Muscle layer of duodenum (tissue), 2 donors: ENCODE results near the gene USP7.
A peak's percentile ranks its signal among the peaks of the same experiment; 100 is the strongest.

ENCODE experiments used
- H3K27ac ChIP-seq: one replicate; pipeline ENCODE4 v1.7.0; 2013; ENCODE audit warnings: mild to moderate bottlenecking, low read length
- H3K27me3 ChIP-seq: one replicate; pipeline ENCODE4 v1.7.0; 2013; ENCODE audit warnings: low read depth, mild to moderate bottlenecking, control low read depth, low read length
- H3K36me3 ChIP-seq, 2 donors: one replicate each; pipeline ENCODE4 v1.7.0; 2013; ENCODE audit warnings: low read length in 2 of 2, control low read depth in 1 of 2, mild to moderate bottlenecking in 1 of 2; ENCODE audit not compliant: insufficient read depth in 2 of 2, control insufficient read depth in 1 of 2
- H3K4me1 ChIP-seq, 2 donors: one replicate each; pipeline ENCODE4 v1.7.0; 2013; ENCODE audit warnings: low read length in 2 of 2, mild to moderate bottlenecking in 2 of 2, control low read depth in 1 of 2, moderate library complexity in 1 of 2; ENCODE audit not compliant: insufficient read depth in 2 of 2, control insufficient read depth in 1 of 2
- H3K4me3 ChIP-seq, 2 donors: one replicate each; pipeline ENCODE4 v1.7.0; 2013; ENCODE audit warnings: low read length in 2 of 2, low read depth in 1 of 2, mild to moderate bottlenecking in 1 of 2
- H3K9me3 ChIP-seq, 2 donors: one replicate each; pipeline ENCODE4 v1.7.0; 2013; ENCODE audit warnings: low read length in 2 of 2, control low read depth in 1 of 2, mild to moderate bottlenecking in 1 of 2; ENCODE audit not compliant: control insufficient read depth in 1 of 2
- donor health status: healthy.

The USP7 gene

DNA sequence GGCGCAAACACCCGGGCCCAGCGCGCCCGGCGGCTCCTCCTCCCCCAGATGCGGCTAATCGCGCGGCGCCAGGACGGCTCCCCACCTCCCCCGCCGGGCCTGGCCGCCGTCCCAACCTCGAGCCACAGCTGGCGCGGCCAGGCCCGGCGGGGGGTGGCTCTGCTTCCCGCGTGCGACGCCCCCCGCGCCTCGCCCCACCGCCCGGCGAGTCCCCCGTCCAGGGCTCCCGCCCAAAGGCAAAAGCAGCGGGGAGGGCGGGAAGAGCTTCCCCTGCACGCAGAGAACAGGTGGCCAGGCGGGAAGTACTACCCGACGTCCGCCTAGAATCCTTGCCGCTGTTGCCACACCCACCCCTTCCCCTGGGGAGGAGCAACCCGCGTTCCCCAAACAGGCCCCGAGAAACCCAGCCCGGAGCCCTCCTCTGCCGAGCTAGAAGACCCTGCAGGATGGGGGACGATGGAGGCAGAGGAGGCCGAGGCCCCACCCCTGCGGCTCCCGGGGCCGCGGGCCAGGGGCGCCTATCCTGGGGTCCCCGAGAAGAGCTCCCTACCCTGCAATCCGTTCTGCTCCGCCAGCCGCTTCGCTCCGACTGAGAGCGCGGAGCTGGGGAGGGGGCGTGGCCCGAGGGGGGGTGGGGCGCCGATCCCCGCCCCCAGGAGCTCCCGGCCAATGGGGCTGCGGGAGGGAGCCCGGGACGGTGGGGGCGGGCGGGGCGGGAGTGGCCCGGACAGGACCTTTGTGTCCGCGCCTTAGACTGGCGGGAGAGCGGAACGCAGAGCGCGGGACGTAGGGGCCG is 95.1 kb downstream of the USP7 start, which contains the start of gene CARHSP1:
CARHSP1 (minus strand) TSS at position 591 of the 796 bp plus-strand sequence. CDS start 9,678 bp downstream, outside the sequence.
- Histone ChIP-seq H3K27ac (peak within 1 kb of the TSS; percentile 85), H3K4me1 (peaks cover 0 to 40% of the 10 kb centered on the region in 2 donors), H3K9me3 (no peaks in the 10 kb centered on the region), H3K27me3 (no peaks in the 10 kb centered on the region), H3K4me3 (peak within 1 kb of the TSS; percentile 87 to 89), H3K36me3 (no peaks in the 10 kb centered on the region)

DNA sequence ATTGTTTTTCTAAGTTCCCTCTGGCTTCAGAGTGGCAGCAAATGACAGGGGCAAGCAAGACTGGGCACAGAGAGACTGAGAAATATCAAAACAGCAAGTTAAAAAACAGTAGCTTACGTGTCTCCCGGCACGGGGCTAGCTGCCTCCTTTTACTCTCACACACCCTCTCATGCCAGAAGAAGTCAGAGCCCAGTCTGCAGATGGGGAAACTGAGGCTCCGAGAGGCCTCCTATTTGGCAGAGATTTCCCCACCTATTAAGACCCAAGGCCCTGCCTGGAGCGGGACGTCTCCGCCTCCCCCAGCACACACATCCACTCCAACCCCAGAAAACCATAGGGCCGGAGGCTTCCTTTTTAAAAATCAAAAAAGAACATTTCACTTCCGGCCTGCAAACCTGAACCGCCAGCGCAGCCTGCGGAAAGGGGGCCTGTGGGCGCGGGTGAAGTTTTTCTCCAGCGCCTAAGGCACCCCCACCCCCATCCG is 95.7 kb downstream of the USP7 start:
- Histone ChIP-seq H3K27ac (peak overlapping the region; percentile 74), H3K4me3 (peak overlapping the region; percentile 87 to 89), H3K27me3 (no peaks in the 10 kb centered on the region), H3K4me1 (peaks cover 0 to 44% of the 10 kb centered on the region in 2 donors), H3K36me3 (no peaks in the 10 kb centered on the region), H3K9me3 (no peaks in the 10 kb centered on the region)

DNA sequence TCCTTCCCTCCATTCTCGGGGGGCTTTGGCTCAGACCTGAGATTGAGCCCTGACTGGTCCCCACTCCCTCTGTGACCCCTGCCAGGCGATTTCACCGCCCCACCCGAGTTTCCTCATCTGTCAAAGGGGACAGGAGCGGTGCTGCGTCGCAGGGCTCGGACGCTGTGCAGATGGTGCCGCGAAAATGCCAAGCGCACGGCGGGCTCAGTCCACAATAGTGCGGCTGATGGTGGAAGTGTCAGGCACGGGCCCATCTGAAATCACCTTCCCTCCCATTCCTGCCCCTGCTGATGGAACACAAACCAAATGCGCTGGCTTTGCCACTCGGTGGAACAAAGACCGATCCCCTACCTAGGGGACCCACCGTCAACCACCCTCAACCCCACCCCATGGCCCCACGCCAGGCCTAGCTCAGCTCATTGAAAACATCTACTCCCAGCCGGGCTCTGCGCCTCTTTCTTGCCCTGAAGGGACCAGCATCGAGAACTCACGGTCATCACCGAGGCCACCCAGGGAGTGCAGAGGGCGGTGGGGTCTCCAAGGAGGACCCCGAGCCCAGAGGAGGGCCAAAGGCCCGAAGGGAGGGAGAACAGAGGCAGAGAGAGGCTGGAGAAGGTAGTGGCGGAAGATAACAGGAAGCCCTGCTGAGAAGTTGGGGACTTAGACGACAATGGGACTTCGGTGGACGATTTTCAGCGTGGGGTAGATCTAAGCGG is 96.3 kb downstream of the USP7 start:
- H3K27ac ChIP-seq = peak overlapping the region; percentile 74
- H3K4me3 ChIP-seq = peak overlapping the region; percentile 87 to 89
- no peaks in the 10 kb centered on the region for H3K27me3 ChIP-seq
- peaks cover 5 to 44% of the 10 kb centered on the region in 2 donors for H3K4me1 ChIP-seq
- H3K9me3 ChIP-seq = no peaks in the 10 kb centered on the region
- no peaks in the 10 kb centered on the region for H3K36me3 ChIP-seq

DNA sequence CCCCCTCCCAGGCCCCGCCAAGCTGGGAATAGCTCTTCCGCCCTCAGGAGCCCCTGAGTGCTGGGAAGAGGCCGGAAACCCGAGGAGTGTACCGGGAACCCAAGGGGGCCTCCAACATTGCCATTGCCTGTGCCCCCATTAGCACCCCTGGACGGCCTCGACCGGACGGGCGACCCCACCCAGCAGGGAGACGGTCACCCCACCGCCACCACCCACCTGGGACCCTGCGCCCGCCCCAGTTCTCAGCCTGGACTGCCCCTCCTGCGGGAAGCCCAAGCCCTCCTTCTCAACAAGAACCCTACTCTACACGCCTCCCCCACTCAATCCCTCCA is 96.9 kb downstream of the USP7 start:
- H3K27ac ChIP-seq = no peak overlapping the region
- peaks cover 9 to 44% of the 10 kb centered on the region in 2 donors for H3K4me1 ChIP-seq

DNA sequence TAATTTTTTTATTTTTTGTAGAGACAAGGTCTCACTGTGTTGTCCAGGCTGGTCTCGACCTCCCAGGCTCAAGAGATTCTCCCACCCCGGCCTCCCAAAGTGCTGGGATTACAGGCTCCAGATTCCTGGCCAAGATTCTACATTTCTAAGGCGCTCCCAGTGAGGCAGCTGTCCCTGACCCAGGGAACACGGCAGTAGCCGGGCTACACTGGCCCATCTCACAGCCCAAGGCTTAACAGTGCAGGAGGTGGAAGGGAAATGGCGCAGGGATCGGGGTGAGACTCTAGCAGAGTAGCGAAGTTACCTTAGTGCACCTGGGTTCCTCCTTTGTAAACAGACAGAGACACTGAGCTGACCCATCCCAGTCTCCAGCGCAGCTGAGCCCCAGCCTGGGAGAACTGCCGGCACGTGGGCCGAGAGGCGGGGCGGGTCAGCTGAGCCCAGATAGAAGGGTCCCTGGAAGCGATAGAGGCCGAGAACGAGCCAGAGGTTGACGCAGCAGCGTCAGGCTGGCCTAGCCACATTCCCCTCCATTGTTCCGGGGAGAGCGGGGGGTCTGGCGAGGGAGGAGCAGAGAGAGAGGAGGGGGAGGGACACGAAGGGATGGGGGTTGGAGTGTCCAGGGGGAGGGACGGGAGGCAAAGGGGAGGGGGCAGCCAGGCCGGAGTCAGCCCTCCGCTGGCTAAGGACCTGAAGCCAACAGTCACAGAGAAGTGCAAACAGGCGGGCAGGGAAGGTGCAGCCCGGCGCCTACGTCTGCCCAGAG is 97.4 kb downstream of the USP7 start:
- H3K4me1 ChIP-seq = peaks cover 9 to 44% of the 10 kb centered on the region in 2 donors
- no peaks in the 10 kb centered on the region for H3K27me3 ChIP-seq
- no peak overlapping the region for H3K27ac ChIP-seq
- H3K9me3 ChIP-seq = no peaks in the 10 kb centered on the region
- peak overlapping the region; percentile 87 to 89 for H3K4me3 ChIP-seq
- H3K36me3 ChIP-seq = no peaks in the 10 kb centered on the region

More for the DNA sequence above, 96.9 kb downstream of the USP7 start:
- peak overlapping the region; percentile 87 to 89 for H3K4me3 ChIP-seq
- H3K27me3 ChIP-seq = no peaks in the 10 kb centered on the region
- no peaks in the 10 kb centered on the region for H3K36me3 ChIP-seq
- no peaks in the 10 kb centered on the region for H3K9me3 ChIP-seq

DNA sequence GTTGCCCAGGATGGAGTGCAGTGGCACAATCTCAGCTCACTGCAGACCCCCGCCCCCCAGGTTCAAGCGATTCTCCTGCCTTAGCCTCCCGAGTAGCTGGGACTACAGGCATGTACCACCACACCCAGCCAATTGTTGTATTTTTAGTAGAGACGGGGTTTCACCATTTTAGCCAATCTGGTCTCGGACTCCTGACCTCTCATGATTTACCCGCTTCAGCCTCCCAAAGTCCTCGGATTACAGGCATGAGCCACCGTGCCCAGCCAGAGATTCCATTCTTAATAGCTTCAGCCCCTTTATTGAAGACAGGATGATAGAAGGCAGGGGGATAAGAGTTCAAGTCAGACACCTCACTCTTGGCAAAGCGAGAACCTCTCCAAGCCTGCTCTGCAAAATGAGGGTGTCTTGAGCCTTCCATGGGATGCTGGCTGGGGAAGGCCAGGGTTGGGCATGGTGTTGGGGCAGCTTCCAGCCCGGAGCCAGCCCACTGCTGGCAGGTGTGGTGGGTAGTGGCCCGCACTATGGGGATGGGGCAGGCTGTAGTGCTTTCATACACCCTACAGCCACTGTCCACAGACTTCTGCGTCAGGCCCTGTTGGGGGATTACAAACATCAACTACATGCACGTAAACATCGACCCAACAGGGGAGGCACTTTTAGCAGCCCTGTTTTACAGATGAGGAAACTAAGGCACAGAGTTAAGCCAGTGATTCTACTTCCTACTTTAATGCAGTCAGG is 98.4 kb downstream of the USP7 start:
- Histone ChIP-seq H3K36me3 (no peaks in the 10 kb centered on the region), H3K4me1 (peaks cover 9 to 44% of the 10 kb centered on the region in 2 donors), H3K27me3 (no peaks in the 10 kb centered on the region), H3K9me3 (no peaks in the 10 kb centered on the region), H3K4me3 (no peak overlapping the region), H3K27ac (no peak overlapping the region)

DNA sequence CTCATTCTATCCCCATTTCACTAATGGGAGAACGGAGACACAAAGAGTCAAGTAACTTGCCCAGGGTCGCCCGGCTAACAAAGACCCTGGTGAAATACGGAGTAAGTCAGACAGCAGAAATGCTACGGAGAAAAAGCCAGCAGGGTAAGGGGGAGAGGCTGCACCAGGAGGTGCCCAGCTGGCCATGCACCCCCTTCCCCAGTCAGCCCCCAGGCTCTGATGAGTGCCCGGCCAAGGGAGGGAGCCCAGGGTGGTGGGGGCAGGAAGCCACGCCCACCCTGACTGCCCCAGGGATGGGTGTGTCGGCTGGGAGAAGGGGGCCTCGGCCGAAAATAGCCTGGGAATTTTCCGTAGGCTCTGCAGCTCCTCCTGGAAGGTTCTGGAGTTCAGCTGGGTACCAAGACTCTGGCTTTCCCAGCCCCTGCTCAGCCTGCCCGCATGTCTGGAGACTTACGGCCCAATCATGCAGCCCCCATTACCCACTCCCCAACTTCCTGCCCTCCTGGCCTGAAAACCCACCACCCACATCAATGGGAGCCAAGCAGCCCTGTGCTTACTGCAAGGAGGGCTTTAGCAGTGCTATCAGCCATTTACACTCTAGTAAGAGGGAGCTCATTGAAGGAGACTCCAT is 99.1 kb downstream of the USP7 start:
- Histone ChIP-seq H3K36me3 (no peaks in the 10 kb centered on the region), H3K4me1 (peaks cover 9 to 44% of the 10 kb centered on the region in 2 donors), H3K9me3 (no peaks in the 10 kb centered on the region), H3K27me3 (no peaks in the 10 kb centered on the region), H3K27ac (no peak overlapping the region), H3K4me3 (no peak overlapping the region)

DNA sequence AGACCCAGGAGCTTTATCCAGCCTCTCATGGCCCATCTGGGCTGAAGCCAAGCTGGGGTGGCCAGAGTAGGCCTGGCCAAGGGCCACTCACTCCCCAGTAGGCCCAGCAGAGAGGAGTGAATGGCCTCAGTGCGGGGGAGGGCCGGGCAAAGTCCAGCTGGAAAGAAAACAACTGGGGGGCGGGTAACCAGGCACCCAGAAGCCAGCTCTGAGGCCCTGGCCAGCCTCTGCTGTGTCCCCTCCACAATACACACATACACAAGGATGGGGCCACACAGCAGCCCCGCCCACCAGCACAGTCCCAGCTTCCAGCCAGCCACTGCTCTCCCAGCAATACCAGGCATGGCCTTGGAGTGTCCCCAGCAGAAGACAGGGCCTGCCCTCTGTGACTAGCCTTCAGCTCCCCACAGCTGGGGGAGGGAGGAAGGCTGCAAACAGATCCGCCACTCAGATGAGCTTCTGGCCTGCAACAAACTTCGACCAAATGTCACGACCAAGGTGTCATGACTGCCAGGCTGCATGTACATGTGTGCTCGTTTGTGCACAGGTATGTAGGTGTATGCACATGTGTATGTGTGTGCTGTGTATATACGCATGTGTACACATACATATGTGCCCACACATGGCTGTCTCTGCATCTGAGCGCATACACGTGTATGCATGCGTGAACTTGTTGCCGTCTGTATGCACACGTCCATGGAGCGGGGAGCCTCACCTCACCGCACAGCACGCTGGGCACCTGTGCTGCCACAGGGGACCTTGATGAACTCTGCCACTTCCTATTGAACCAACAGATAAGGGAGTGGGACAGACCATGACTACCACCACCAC is 99.9 kb downstream of the USP7 start:
- no peak overlapping the region for H3K27ac ChIP-seq
- H3K9me3 ChIP-seq = no peaks in the 10 kb centered on the region
- no peak overlapping the region for H3K4me3 ChIP-seq
- H3K27me3 ChIP-seq = no peaks in the 10 kb centered on the region
- peaks cover 9 to 39% of the 10 kb centered on the region in 2 donors for H3K4me1 ChIP-seq
- H3K36me3 ChIP-seq = no peaks in the 10 kb centered on the region

DNA sequence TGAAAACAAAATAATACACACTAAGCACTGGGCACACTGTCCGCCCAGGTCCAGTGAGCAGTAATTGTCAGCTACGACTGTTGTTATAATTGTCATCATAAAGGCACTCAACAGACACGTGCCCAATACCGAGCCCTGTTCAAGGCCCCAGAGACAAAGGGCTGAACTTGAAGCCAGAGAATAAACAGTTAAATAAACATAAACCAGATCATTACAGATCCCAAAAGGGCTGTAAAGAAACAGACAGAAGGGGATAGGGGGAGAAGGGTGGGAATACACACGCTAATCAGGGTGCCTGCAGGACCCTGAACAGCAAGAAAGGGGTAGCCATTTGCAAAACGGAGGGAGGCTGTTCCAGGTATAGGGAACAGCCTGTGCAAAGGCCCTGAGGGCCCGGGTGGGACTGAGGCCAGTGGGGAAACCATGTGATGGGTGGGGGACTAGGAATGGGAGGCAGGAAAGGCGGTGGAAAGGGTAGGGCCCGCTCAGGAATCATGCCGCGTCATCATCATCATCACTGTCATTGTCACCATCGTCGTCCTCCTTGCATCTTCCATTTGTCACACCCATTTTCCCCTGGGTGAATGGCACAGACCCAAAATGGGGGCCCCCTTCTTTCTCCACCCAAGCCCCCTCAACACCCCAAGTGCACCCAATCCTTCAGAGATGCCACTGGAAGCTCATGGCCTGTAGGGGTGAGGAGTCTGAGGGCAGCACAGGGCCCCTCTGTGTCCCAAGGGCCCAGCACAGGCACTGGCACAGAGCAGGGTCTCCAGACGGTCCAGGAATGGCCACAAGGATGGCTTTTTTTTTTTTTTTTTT is 101.2 kb downstream of the USP7 start:
- Histone ChIP-seq H3K27me3 (no peaks in the 10 kb centered on the region), H3K4me1 (peaks cover 9 to 34% of the 10 kb centered on the region in 2 donors), H3K4me3 (no peak overlapping the region), H3K36me3 (peaks cover 0 to 9% of the 10 kb centered on the region in 2 donors), H3K27ac (peak overlapping the region; percentile 54), H3K9me3 (no peaks in the 10 kb centered on the region)
